NK-92 (cell line): ENCODE data around the gene KRTAP10-1.

Experiments
- DNase-seq: peaks from one replicate; lab custom pipeline; 2025; ENCODE audit not compliant: unreplicated experiment; lab: John Stamatoyannopoulos, UW

KRTAP10-1 gene

DNA sequence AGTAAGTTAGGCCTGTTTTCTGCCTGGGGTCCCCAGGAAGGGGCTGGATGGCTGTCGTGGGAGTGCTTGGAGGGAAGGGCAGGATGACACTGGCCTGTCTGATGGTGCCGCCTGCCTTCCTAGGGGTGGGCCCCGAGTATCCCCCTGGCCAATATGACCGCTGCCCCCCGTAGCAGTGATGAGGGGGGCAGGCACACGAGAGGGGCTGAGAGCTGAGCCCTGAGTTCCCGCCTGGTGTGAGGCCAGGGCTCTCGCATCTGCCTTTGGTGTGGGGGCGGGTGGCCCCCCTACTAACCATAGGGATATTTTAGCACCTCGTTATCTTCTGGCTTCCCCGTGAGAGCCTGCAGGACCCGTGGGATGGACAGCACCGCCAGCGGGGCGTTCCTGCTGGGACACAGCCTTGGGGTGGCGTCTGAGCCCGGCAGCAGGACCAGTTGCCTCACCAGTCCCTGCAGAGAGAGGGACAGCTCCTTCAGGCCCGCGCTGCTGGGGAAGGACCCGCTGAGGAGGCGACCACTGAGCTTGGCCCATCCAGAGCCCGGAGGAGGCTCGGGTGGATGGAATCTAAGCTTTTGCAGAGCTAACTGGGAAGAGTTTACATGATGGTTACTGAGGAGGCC lies 10.4 kb downstream of the KRTAP10-1 start:
- no peak for DNase-seq

- DNase-seq, result no peak
Measured at GRCh38 chr21:44529011-44529421, 11.0 kb downstream of the KRTAP10-1 start.

GRCh38 chr21:44528634-44528995 lies 11.4 kb downstream of the KRTAP10-1 start:
- DNase-seq, result no peak

- DNase-seq, result no peak
Measured at GRCh38 chr21:44527983-44528633, 11.9 kb downstream of the KRTAP10-1 start.

DNA sequence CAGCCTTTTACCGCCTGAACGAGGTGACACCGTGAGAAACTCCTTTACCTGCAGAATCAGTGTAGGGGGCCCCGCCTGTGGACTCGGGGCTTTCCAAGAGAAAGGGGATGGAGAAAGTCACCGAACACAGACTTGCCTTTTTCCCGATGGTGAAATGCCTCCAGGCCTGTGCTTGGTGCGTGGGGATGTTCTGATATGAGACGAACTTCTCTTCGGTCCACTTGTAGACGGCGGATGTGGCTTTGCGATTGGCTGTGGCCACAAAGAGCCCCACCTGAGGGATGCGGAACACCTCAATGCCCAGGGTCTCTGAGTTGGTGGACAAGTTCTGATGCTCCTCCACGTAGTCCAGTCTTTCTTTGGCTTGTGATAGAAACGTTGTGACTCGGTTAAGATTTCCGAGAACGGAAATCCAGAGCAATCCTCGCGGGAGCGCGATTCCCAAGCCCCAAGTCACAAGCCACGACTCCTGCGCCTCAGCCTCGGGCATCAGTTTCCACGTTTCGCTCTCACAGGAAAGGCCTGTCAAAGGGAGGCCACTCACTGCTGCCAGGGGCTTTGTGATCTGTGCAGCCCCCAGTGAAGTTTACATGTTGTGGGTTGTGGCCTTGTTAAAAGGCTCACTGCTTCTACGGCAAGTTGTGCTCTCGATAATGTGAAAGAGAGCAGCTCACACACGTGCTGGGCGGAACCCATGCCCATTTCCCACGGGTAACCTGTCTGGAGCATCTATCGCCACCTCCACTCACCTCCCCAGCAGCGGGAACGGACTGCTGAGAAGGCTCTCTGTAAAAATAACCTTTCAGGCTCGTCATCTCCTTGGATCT lies 12.6 kb downstream of the KRTAP10-1 start:
- DNase-seq, result no peak

DNA sequence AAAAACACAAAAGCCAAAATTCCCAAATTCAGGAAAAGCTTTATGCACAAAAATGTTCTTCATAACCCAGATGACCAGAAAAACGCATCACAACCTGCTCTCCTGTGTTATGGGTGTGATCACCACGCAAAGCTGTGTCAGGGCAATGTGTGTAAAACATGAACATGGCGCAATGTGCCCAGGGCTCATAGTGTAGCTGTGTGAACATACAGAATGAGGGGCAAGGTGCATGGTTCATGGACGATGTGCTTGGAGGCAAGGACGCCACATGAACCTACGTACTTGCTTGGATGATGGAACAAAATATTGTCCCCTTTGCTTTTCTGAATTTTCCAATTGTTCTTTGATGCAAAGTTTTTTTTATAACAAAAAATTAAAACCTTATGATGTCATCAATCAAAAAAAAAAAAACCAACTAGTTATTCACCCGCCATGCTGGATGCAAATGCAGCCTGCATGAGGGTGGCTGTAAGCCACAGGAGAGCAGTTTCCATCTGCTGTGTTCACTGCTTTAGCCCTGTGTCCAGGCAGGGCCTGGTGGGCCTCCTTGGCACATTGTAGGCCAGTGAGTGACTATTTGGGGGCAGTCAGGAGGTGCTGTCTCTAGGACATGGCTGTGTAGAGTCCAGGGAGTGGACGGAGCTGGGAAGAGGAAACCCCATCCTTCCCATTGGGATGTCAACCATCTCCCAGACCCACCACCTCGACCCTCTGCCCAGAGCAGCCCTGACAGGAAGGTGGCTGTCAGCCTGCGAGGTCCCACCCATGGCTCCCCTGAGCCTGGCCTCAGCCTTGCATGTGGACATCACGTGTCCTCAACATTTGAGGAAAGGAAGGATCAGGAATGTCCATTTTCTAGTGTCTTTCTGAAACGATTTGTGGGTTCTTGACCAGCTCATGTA lies 13.6 kb downstream of the KRTAP10-1 start:
- DNase-seq, result no peak

GRCh38 chr21:44525391-44526095 lies 14.5 kb downstream of the KRTAP10-1 start:
- no peak for DNase-seq

DNA sequence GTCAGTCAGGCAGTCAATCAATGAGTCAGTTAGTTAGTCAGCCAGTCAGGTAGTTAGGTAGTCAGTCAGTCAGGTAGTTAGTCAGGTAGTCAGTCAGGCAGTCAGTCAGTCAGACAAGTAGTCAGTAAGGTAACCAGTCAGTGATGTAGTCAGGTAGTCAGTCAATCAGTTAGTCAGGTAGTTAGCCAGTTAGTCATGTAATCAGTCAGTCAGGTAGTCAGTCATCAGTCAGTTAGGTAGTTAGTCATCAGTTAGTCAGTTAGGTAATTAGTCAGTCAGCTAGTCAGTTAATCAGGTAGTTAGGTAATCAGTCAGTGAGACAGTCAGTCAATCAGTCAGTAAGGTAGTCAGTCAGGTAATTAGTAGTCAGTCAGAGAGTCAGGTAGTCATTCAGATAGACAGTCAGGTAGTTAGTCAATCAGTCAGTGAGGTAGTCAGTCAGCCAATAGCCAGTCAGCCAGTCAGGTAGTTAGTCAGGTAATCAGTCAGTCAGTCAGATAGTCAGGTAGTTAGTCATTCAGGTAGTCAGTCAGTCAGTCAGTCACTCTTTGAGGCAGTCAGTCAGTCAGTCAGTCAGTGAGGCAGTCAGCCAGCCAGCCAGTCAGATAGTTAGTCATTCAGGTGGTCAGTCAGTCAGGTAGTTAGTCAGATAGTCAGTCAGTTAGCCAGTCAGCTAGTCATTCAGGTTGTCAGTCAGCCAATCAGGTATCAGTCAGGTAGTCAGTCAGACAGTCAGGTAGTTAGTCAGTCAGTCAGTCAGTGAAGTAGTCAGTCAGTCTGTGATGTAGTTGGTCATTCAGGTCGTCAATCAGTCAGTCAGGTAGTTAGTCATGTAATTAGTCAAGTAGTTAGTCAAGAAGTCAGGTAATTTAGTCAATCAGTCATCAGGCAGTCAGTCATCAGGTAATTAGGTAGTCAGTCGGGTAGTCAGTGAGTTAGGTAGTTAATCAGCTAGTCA lies 15.3 kb downstream of the KRTAP10-1 start:
- no peak for DNase-seq

- no peak for DNase-seq
Measured at GRCh38 chr21:44523567-44524413, 16.2 kb downstream of the KRTAP10-1 start.

DNA sequence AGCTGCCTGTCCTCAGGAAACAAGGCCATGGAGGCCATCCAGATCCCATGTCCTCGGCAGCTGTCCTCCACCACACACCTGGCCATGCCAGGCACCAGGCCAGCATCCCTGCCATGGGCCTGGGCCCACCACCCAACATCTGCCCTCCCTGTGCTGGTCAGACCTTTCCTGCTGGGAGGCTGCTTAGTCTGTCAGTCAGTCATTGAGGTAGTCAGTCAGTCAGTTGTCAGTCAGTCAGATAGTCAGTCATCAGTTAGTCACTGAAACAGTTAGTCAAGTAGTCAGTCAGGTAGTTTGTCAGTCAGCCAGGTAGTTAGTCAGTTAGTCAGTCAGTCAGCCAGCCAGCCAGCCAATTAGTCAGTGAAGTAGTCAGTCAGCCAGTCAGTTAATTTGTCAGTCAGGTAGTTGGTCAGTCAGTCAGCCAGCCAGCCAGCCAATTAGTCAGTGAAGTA lies 17.2 kb downstream of the KRTAP10-1 start:
- DNase-seq, result no peak

- no peak for DNase-seq
Measured at GRCh38 chr21:44521928-44522752, 17.9 kb downstream of the KRTAP10-1 start.

DNA sequence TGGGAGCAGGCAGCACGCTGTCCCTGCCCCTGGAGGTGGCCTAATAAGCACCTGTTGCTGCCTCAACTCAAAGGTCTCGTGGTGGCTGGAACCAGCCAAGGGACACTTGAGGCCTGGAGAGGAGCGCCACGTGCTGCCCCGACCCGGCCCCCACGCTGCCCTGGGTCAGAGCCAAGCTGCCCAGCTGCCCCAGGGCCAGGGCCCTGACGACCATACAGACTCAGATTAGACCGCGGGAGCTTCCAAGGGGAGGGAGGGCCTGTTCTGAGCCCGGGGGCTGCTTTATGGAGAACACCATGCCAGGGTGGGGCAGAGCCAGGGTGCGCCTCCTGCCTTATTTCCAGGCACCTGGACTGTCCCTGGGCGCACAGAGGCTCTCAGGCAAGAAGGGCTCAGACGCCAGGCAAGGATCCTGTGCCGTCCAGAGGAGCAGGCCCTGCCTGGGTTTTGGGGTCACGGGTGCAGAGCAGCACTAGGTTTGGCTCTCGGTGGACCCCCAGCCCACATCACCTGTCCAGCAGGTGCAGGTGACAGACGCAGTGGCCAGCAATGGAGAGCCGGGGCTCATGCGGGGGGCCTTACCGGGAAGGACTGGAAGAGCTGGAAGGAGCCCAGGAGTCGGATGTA lies 18.6 kb downstream of the KRTAP10-1 start:
- DNase-seq, result no peak

GRCh38 chr21:44520326-44521300 lies 19.4 kb downstream of the KRTAP10-1 start:
- DNase-seq, result no peak

DNA sequence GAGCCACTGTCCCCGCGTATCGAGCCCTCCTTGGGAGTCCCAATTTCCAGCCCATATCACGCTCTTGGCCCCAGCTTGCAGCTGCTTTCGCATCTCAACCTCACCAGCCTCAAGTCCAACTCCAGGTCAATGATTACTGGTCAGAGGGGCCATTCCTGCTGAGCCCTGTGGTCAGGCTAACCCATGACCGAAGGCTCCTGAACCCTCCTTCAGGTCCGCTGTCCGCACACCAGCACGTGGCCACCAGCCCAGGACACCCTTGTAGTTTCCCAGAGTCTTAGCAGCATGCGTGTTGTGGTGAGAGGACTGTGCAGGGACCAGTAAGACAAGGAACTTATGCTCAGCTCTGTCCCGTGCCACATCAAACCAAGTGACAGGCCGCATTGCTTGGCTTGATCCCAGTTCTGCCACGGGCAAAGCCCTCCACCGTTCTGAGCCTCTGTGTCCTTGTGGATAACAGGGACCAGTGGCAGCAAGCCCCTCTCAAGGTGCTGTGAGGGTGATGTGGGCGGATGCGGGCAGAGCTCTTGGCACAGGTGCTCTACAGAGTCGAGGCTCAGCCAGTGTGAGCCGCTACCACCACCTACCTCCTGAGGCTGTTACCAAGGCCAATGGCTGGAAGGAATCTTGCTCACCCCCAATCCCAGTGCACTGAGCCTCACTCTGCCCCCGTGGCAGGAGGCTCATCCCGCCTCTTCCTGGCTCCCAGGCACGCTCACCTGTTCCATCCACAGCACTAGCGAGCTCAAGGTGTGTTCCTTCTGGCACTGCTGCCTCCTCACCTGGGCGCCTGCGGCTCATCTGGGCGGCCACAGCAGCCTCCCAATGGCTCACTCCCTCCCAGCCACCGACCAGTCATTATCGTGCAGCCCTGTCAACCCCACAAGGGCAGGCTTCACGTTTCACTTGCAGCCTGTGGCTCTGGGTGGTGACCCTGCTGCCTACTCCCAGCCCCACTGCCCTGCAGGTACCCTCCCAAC lies 20.4 kb downstream of the KRTAP10-1 start:
- no peak for DNase-seq

GRCh38 chr21:44518686-44519085 lies 21.3 kb downstream of the KRTAP10-1 start:
- no peak for DNase-seq
